Neural progenitor cell (in vitro differentiated cells): ENCODE results near the gene CD46.

ENCODE experiments used
- CTCF ChIP-seq: fragments of 200-600 bp; sonication (generic); IDR thresholded peaks from 2 replicates; pipeline ENCODE4 v1.5.1; 2017; ENCODE audit warnings: antibody characterized with exemption, mild to moderate bottlenecking
- EZH2 ChIP-seq: fragments of 200-600 bp; sonication (generic); IDR thresholded peaks from 2 replicates; pipeline ENCODE4 v1.6.1; 2017; ENCODE audit warnings: antibody characterized with exemption, mild to moderate bottlenecking, moderate library complexity
- EZH2phosphoT487 ChIP-seq: fragments of 200-600 bp; sonication (generic); IDR thresholded peaks from 2 replicates; pipeline ENCODE4 v1.6.1; 2017; ENCODE audit warnings: antibody characterized with exemption

GRCh38 chr1:207830788-207831187 lies 78.9 kb downstream of the CD46 start:
- TF ChIP-seq CTCF (no peak), EZH2 (no peak), EZH2phosphoT487 (no peak)
